ENCODE results near the gene TNFAIP3.

- TF ChIP-seq, protein P1, sequence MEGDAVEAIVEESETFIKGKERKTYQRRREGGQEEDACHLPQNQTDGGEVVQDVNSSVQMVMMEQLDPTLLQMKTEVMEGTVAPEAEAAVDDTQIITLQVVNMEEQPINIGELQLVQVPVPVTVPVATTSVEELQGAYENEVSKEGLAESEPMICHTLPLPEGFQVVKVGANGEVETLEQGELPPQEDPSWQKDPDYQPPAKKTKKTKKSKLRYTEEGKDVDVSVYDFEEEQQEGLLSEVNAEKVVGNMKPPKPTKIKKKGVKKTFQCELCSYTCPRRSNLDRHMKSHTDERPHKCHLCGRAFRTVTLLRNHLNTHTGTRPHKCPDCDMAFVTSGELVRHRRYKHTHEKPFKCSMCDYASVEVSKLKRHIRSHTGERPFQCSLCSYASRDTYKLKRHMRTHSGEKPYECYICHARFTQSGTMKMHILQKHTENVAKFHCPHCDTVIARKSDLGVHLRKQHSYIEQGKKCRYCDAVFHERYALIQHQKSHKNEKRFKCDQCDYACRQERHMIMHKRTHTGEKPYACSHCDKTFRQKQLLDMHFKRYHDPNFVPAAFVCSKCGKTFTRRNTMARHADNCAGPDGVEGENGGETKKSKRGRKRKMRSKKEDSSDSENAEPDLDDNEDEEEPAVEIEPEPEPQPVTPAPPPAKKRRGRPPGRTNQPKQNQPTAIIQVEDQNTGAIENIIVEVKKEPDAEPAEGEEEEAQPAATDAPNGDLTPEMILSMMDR (IDR thresholded peaks at IDR 0.05): no peak
- TF ChIP-seq POLR2A (IDR thresholded peaks at IDR 0.05): no peak
- TF ChIP-seq EP300 (IDR thresholded peaks at IDR 0.05): no peak
Measured at GRCh38 chr6:137876547-137876946, 9.5 kb downstream of the TNFAIP3 start.

All from tibial nerve (tissue), 4 donors.